Measurements from ENCODE around the gene DLGAP4.

Gene DLGAP4

DNA sequence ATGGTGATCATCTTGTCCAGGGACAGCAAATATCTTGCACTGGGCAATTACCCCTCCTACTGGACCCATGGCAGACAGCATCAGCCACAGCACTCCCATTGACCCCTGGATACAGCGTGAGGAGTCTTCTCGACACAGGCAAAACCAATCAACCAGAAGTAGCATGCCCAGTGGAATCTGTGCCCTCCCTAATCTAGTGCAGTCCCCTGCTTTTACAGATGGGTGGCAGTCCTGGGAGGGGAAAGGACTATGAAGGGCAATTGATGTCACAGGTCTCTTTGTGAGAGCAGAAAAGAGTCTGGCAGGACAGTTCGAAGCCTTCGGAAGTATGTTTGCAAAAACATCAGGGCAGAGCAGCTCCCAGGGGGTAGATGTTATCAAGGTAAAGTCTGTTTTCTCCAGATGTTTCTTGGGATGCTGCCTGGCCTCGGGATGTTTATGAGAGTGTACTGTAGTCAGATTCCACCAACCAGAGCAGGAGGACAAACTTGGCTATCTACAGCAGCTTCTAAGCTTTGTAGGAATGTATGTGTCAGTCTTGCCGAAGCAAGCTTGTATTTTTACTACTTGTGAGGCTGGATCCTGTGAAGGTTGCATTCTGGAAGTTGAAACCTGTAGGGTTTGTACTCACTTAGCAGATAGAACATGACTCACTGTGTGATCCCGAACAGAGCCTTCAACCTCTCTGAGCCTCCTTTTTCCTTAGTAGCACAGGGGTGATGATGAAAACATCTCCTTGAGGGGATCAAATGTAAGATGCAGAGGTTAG lies 172.2 kb downstream of the DLGAP4 start:
- DNase-seq (ENCODE audit: low spot score): no peak

DNA sequence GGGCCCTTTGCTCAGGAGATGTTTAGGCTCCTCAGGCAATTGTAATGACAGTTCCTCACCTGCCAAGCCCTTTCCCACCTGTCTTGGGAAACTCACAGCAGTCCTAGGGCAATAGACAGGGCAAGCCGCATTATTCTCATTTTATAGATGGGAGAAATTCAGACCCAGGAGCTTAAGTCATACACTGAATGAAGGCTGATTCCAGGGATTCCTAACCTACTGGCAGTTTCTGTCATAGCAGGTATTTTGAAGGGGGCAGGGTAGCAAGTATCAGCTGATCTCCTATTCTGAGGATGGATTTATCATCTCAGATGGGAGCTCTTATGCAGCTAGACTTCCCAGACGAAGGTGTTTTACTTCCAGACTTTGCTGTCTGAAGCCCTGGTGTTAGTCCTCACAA lies 173.8 kb downstream of the DLGAP4 start:
- no peak for DNase-seq (ENCODE audit: low spot score)

DNA sequence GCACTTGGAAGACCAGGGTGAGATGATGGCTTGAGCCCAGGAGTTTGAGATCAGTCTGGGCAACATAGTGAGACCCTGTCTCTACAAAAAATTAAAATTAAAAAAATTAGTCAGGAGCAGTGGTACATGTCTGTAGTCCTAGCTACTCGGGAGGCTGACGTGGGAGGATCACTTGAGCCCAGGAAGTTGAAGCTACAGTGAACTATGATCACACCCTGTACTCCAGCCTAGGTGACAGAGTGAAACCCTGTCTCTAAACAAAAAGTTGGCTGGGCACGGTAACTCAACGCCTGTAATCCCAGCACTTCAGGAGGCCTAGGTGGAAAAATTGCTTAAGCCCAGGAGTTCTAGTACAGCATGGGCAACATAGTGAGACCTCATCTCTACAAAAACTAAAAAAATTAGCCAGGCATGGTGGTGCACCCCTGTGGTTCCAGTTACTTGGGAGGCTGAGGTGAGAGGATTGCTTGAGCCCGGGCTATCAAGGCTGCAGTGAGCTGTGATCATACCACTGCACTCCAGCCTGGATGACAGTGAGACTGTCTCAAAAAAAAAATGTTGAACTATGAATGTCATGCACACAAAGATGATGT lies 174.4 kb downstream of the DLGAP4 start:
- no peak for DNase-seq (ENCODE audit: low spot score)

DNA sequence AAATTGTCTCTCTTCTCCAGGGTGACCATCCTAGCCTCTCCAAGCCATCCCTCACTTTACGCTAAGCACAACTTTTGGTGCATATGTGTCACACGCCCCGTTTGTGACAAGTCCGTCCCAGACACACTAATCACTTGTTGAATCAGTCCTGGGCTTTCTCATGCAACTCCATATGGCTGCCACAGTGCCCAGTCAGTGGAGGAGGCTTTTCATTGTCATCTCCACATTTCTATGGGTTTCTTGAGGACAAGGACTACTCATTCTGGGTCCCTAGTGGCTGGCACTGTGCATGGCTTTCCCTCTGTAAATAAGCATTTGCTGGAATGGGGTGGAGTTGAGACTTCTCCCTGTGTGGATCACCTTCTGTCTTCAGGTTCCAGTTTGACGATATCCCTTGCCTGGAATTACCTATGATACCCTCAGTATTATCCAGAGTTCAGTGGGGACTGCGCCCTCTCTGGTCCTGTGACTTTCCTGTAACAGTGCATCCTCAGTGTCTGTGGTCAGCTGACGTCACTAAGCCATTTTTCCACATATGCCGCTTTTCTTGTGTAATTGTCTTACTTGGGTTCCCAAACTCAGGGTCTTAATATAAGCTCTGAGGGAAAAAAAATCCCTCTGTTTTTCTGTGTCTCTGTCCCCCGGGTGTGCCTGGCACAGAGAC lies 175.4 kb downstream of the DLGAP4 start:
- DNase-seq (ENCODE audit: low spot score): no peak

DNA sequence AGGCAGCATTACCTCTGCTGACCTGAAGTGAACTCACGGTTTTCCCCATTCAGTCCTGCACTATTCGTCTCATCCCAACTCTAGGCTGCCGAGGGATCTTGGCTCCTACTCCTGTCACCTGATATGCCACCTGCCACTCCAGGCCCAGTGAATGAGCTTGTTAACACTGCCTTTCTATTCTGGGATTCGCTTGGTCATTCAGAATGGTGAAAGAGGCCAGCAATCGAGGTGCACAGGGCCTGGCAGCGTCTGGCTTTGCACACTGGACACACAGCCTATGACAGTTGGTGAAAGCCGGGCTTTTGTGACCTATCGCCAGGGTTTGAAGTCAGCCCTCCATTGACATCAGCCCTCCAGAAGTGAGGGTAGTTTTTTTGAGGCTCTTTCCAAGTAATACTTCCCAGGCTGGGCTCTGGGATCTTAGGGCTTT lies 175.9 kb downstream of the DLGAP4 start:
- DNase-seq (ENCODE audit: low spot score): no peak

DNA sequence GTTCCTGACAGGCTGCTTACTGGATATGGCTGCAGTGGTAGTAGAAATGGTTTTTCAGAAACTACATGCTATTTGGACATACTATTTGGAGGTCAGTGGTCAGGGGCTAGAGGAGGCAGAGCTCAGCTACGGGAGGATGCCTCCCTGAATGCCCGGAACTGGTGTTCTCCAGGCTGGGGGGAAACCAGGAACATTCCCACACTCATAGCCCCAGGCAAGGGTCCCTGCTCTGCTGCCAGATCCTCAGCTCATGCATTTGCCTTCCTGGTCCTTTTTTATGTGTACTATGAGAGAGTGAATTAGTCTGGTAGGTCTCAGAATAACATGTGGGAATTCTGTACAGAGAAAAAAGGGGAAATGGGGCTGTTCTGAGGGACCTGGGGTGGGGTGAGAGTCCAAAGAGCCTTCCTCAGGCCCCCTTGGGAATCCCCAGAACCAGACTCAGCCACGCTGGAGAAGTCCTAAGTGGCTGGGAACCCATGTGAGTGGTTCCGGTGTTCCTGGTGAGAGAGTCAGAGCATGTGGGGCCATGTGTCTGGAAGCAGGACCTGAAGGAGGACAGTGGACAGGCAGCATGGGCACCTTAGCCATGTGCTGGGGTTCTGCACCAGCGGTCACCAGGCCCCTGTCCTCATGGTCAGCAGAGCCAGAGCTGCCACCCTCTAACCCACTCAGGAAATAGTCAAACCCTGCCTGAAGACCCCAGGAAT lies 177.2 kb downstream of the DLGAP4 start:
- DNase-seq (ENCODE audit: low spot score): no peak

DNA sequence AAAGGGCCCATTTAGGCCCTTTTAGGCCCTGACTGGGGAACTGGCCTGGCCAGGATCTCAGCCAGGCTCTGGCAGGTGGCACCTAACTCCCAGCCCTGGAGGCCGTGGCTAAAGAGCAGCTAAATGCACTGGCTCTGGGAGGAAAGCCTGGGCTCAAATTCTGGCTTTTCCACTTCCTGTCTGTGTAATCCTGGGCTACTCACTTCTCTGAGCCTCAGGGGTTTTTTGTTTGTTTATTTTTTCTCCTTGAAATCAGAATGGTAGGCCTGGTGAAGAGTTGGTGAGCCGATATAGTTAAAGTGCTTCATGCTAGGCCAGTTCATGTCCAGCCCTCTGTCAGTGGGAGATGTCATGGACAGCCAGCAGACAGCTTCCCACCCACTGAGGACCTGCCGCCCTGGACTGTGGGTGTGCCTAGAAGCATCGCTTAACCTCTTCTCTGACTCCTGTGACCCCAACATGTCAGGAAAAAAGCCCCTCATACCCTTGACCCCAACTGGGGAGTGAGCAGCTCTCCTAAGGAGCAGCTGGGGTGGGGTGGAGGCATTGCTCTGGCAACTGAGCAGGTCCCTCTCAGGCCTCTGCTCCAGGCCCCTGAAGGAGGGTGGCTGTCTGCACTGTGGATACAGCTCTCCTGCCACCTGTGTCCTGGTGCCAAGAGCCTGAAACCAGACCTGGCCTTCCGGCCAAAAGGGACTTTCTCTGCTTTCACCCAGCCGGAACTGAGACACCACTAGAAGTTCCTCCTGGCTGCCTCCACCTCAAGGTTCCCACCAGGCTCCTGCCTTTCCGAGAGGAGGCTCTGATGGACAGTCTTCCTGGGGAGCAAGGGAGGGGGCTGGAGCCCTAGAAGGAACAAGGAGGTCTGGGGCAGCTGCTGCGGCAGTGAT lies 178.0 kb downstream of the DLGAP4 start:
- DNase-seq (ENCODE audit: low spot score): no peak

DNA sequence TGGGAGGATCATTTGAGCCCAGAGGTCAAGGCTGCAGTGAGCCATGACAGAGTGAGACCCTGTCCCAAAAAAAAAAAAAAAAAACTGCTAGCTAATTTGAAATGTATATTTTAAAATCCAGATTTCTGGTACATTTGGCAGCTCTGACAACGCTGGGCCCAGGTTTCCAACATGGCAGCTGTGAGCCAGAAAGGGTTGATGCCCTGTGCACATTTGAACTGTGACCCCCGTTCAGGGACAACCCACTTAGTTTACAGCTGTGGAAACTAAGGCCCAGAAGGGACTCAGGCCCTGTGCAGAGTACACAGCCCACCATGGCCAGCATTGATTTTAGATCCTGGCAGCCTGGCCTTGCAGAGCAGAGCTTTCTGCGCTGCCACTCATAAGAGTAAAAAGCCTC lies 179.1 kb downstream of the DLGAP4 start:
- DNase-seq (ENCODE audit: low spot score): no peak

DNA sequence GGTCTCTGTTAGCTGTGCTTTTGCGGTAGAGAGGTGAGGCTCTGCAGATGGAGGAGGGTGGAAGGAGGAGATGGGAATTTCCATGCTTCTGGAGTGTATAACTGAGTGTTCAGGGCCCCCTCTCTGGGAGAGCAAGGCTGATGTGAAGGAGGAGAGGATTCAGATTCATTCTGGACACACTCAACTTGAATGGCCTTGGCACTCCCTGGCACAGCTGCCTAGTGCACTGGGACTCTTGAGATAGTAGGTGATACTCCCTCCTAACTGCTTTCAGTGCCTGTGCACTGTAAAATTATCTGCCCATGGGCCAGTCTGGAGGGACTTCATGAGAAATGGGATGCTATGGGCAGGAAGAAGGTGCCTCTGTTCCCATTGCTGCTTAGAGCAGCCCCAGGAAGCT lies 180.9 kb downstream of the DLGAP4 start:
- DNase-seq (ENCODE audit: low spot score): no peak

DNA sequence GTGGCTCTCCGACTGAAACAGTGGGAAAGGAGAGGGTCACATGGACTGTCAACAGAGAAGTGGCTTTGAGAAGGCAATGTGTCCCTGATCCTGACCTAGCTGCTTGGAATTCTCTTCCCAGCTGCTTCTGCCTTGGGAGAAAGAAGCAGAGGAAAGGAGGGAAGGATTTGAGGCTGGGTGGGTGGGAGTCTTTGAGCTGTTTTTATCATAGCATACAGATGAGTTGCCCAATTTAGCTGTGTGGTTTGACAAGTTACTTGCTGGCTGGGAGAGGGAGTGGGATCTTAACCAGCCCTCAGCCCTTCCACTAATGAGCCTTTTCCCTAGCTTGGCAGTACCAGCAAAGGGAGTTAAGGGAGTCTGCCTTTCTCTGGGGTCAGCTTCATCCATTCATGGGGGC lies 184.1 kb downstream of the DLGAP4 start:
- no peak for DNase-seq (ENCODE audit: low spot score)

DNA sequence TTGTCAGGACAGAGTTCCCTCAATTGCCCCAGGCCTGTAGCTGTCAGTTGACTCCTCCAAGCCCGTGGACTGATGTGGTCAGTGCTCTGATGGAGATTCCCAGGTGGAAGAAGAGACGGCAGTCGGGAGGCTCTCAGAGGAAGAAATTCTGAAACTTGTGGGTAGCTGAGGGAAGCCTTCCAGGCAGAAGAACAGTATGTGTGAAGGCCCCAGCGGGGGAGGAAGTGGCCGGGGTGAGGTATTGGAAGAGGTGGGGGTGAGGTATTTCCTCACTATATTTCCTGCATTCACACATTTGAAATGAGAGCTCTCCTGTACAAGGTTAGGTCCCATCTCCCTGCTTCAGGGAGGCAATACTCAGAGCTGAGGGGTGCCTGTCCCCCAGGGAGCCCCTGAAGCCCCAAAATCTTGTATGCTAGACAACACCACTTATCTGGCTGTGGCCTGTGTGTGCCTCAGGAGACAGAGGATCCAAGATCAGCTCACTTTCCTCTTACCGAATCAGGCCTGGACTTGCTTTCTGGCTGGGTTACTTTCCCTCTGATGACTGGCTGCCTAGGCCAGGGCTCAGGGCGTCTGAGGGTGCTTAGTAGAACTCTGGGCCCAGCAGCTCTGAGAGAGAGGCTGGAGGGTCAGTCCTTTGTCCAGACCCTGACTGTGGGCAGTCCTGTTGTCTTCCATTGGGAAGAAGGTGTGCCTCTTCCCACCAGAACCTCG lies 185.9 kb downstream of the DLGAP4 start:
- DNase-seq (ENCODE audit: low spot score): no peak

DNA sequence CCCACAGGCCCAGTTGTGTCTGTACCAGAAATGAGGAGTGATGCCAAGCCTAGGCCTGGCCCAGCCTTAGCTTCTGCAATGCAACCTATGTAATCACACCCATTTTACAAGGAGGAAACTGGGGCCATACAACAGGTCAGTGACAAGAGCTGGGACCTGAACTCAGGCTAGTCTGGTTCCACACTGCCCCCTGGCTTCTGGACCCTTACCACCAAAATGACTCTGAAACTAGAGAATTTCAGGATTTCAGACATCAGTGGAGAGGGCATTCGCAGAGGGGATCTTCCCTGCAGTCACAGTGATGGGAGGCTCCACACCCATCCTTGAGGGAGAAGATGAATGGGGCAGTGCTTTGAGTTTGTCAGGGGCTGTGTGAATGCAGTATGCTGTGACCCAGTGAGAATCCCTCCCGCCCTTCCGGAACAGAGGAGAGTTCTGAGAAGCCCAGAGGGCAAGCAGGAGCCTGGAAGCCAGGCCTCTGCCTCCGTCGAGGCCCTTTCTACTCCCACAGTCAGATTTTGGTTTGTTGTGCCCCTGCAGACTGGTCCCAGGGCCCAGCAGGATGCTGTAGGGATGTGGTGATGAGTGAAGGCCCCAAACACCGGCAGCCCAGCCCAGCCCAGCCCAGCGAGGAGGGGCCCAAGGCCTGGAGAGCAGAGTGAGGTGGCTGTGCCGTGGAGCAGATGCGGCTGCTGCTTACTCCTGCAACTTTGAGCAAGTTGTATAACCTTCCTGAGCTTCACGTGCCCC lies 187.1 kb downstream of the DLGAP4 start:
- no peak for DNase-seq (ENCODE audit: low spot score)

DNA sequence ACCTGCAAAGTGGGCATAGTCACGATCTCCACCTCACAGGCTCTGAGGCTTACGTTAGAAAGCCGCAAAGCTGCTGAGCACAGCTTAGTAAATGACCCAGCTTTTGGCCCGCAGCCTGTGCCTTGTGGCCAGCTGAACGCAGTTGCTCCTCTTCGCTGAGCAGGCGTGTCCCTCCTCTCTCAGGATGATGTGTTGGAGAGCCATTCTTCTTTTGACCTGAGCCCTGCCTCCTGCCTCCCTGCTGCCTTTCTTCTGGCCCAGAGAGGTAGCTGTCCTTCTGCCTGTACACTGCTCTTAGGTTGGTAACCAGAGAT lies 187.6 kb downstream of the DLGAP4 start:
- DNase-seq (ENCODE audit: low spot score): peak; percentile 86

DNA sequence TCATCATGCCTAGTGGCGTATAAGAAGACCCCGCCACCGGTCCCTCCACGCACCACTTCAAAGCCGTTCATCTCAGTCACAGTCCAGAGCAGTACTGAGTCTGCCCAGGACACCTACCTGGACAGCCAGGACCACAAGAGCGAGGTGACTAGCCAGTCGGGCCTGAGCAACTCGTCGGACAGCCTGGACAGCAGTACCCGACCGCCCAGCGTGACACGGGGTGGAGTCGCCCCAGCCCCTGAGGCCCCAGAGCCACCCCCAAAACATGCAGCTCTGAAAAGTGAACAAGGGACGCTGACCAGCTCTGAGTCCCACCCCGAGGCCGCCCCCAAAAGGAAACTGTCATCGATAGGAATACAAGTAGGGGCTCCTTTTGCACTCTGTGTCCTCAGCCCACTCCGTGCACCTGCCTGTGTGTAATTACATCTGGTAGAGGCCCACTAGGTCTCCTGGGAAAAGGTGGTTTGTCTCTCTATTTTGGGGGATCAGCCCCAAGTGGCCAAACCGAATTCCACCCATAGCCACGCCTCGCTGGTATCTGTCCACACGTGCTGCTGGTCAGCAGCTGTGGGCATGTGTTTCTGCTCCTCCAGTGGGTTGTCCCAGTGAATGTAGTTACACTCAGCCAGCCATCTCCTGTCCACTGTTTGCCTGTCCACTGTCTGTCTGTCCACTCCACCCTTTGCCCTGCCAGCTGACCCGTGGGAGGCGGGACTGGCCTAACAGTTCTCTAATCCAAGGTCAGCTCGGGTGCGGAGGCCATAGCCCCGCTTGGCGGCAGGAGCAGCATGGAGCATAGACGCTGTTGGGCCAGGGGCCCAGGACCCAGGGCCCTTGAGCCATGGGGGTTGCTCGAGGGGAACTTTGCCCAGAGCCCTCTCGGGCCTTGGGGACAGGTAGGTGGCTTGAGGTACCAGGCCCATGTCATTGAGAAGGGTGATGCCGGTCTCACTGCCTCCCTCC lies 190.8 kb downstream of the DLGAP4 start:
- DNase-seq (ENCODE audit: low spot score): no peak

DNA sequence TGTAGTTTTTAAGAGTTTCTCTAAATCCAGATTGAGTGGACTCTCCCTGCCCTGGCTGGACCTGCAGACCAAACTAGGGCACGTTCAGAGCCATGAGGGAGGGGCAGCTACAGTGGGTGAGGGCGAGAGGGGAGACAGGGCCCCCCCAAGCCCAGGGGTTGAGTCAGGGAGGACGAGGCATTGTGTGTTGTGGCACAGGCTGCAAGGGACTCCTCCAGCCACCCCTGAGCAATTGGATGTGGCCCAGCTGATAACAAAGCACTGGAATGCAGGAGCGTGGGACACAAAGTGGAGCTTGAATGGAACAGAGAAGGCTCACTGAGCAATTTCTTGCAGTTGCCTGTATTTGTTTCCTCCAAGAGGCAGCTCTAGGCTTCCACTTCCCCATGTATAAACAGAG lies 191.7 kb downstream of the DLGAP4 start:
- DNase-seq (ENCODE audit: low spot score): no peak

DNA sequence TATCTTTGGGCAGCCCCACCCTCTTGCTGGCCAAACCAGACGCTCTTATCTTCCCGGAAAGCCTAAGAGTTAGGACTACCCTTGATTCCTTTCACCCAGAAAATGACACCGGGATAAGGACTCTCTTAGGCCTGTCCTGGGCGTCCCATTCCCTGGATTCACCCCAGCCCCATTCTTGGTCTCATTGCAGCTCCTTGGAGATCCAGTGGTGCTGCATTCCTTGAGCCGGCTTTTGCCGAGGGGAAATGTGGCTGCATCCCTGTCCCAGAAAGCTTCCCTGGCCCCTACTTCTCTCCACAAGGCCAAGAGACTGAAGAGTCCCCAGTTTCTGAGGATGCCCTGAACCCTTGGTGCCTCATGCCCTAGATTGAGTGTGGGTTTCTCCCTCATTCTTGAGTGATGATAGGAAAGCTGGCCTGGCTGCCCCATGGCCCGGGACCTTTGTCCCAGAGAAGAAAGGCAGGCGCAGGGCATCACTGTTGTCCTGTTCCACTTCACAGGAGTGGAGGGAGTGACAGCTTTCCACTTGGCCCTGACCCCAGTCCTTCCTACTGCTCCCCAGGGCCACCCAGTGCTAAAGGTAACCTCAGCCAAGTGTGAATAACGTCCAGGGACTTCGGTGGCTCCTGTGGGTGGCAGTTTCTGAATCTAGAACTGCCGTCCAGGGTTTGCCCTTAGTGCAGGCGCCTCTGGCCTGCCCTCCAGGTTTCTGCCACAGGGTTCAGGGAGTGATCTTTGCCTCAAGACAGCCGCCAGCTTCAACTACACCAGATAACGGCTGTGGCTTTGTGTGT lies 192.4 kb downstream of the DLGAP4 start:
- DNase-seq (ENCODE audit: low spot score): no peak

DNA sequence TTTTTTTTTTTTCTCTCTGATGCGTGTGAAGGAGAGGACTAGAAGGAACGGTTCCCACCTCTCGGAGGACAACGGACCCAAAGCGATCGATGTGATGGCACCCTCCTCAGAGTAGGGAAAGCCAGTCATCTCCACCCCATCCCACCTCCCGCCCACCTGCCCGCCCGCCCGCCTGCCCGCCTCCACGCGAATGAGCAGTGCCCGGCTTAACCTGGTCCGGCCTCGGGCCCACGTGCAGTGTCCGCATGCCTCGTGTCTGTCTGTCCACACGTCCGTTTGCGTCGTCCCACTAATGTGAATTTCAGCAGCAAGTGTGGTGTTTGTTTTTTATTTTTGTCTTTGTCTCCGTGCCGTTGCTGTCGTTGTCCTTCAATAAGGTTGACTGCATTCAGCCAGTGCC lies 193.1 kb downstream of the DLGAP4 start:
- no peak for DNase-seq (ENCODE audit: low spot score)

DNA sequence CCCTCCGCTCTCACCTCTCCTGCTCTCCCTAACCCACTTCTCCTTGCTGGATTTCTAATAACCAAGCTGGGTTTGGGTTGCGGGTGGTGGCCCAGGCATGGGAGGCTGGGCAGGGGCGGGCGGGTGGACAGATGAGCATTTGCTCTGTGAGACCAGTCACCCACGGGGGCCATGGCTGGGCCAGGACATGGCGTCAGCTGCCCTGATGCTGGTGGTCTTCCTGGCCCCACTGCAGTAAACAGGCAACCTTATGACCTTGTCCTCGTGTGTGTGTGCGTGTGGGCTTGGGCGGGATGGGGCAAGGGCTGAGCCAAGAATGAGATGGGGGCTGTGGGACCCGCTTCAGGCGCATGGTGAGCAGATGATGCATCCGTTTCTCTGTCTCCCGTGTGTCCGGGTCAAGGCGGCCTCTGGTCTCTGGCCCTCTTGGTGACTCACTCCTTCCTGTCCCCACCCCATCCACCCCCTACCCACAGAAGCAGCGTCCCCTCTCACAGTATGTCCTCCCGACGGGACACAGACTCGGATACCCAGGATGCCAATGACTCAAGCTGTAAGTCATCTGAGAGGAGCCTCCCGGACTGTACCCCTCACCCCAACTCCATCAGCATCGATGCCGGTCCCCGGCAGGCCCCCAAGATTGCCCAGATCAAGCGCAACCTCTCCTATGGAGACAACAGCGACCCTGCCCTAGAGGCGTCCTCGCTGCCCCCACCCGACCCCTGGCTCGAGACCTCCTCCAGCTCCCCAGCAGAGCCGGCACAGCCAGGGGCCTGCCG lies 193.8 kb downstream of the DLGAP4 start:
- no peak for DNase-seq (ENCODE audit: low spot score)
